GM18873 (cell line): Measurements from ENCODE around the gene MAMSTR.
"Not testable (repeated sequence)": the region's sequence is repeated elsewhere in the genome, so short reads cannot be mapped to it uniquely, and the experiment has no call there.

Source experiments
- ATAC-seq: cut with Tn5 transposase; IDR thresholded peaks from one replicate; pipeline ENCODE4 v1.9.1; 2021; ENCODE audit warnings: mild to moderate bottlenecking, moderate library complexity, moderate number of reproducible peaks; ENCODE audit not compliant: unreplicated experiment, low FRiP score

Gene MAMSTR

DNA sequence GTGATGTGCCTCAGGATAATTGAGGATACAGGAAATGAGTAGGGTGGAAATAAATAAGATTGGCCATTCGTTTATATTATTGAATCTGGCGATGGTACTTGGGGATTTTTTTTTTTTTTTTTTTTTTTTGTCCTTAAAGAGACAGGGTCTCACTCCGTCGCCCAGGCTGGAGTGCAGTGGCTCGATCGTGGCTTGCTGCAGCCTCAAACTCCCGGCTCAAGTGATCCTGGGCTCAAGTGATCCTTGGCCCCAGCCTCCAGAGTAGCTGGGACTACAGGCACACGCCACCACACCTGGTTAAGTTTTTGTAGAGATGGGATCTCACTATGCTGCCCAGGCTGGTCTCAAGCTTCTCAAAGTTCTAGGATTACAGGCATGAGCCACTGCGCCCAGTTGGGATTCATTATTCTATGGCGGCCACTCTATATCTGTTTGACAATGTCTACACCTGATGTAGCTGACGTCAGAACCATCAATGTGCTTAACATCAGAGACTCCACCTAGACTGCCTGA, 2.7 kb upstream of the MAMSTR start:
- no peak for ATAC-seq

- ATAC-seq = peak; percentile 70
Measured at GRCh38 chr19:48720613-48721296, 1.2 kb upstream of the MAMSTR start.

DNA sequence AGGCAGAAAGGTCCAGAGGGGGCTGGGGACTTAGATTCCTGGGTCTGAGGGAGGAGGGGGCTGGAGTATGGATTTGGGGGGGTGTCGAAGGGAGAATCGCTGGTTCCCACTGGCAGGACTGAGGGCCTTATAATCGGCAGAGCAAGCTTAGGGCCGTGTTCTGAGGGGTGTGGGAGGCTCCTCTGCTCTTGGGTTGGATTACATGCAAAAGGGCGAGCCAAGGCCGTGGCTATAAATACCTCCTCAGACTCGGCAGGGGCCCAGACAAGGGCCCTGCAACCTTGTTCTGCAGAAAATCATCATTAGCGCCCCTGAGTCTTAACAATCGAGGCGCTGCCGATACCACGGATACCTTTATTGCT, 707 bp upstream of the MAMSTR start:
- no peak for ATAC-seq

DNA sequence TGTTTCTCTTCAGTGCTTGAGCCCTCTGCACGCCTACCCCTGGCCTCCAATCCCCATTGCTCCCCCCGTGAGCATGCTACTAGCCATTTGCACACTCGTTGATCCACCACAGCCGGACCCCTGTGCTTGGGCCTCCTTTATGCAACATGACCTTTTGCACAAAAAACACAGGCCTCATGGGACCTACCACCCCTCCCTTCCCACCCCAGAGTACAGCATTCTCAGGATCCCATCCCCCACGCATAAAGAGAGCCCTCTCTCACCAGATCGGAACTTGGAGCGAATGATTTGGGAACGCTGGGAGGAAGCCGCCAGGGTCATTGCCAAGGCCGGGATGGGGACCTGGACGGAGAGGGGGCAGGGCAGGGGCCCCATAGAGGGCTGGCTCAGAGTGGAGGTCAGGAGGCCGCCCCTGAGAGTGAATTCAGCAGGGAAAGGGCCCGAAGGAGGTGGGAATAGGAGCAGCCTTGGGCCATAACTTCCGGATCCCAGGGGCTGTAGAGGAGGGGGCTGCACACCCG, 754 bp downstream of the MAMSTR start:
- no peak for ATAC-seq

DNA sequence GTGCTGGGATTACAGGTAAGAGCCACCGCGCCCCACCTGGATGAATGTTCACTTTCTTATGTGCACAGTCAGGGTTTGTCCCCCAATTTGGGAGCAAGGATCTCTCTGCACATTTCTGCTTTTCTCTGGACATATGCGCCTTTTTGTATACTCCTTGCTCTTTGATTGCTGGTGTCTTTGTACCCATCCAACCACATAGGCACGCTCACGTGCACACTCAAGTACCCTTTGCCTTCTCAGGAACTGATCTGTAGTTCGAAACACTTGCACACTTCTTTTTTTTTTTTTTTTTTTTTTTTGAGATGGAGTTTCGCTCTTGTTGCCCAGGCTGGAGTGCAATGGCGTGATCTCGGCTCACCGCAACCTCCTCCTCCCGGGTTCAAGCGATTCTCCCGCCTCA, 1.4 kb downstream of the MAMSTR start:
- ATAC-seq = not testable (repeated sequence)

- no peak for ATAC-seq
Measured at GRCh38 chr19:48716562-48717291, 2.8 kb downstream of the MAMSTR start.

GRCh38 chr19:48715681-48716171, 3.8 kb downstream of the MAMSTR start:
- no peak for ATAC-seq

DNA sequence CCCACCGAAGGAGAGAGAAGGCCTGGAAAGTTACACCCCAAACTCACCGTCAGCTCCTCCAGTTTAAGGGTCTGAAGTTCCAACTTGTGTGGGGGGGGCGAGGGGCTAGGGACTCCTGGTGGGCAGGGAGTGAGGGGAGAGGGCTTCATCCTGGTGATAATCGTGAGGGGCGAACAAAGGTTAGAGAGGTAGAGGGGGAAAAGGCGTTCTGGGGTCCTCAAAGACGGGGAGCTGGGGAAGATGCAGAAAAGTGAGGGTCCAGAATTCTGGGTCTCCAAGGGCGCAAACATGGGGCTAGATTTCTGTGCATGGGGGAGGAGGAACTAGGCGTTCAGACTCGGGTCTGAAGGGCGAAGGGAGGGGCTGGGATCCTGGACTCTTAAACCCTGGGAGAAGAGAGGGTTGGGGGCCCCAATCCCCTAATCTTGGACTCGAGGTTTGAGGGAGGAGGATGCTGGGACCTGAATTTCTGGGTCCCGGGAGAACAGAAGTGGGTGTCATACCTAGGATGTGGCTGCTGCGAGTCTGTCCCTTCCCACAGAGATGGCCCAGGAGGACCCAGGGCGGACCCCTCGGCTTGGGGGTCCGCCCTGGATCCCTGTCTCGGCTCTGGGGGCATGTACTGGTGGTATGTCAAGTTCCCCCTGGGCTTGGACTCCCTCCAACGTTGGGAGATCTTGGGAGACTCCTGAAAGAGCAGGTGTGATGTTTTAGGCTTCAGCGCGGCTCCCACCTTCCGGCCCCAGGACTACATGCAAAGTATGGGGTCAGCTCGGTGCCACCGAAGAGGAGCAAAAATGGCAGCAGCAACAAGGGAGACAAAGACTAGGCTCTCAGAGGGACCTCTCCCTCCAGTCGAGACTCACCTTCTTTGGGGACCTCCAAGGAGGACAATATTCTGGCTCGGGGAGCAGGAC, 4.5 kb downstream of the MAMSTR start:
- ATAC-seq = no peak

DNA sequence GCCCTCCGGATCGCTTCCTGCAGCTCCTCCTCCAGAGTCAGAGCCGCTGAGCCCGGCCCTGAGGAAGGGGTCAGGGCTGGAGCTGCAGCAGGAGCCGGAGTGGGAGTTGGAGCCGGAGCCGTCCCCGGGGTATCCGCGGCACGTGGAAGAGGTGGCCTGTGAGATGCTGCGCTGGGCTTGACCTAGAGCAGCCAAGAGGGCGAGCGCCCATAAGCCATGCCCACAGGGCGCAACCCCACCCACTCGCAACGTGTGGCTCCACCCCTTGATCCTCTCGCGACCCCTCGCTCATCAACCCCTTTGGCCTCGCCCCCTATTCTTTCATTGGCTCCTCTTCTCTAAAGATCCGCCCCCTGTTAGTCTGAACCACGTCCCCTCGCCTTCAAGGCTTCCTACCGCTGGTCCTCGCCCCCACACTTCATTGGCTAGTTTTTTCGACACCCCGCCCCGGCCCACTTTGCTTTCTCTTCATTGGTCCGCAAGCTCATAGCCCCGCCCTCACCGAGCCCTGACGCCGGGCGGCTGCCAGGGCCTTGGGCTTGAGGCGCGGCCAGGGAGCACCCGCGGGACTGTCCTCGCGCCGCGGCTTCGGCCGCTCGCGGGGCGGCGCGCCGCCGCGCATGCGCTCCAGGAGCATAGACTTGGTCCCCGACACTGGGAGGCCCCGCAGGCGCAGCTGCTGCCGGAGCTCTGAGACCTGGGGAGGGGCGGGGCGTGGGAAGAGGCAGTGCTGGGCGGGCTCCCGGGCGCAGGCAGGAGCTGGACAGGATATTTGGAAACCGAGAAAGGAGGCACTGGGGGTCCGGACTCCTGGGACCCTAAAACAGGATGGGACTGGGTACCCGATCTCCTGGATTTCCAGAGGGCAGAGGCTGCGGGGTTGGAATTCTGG, 5.4 kb downstream of the MAMSTR start:
- peak; percentile 81 for ATAC-seq

GRCh38 chr19:48713041-48713863, 6.3 kb downstream of the MAMSTR start:
- ATAC-seq = no peak

DNA sequence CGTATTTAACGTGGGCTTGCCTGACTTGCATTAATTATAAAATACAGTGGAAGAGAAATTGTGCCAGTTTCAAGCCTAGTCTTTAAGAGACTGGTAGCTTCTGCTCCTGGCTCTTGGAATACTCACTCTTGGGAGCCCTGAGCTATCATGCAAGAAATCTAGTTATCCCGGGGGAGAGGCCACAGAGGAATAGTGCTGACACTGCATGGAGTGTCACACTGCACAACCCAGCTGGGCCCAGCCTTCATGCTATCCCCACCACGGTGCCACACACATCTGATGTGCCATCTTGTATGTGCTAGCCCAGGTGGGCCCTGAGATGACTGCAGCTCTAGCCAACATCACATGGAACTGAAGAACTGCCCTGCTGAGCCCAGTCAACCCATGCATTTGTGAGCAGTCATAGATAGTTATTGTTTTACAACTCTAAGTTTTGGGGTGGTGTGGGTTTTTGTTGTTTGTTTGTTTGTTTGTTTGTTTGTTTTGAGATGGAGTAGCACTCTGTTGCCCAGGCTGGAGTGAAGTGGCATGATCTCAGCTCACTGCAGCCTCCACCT, 8.3 kb downstream of the MAMSTR start:
- ATAC-seq = no peak

GRCh38 chr19:48708471-48708870, 11.1 kb downstream of the MAMSTR start:
- ATAC-seq = no peak

GRCh38 chr19:48705431-48705830, 14.1 kb downstream of the MAMSTR start:
- no peak for ATAC-seq

GRCh38 chr19:48703316-48703715, 16.2 kb downstream of the MAMSTR start:
- no peak for ATAC-seq

DNA sequence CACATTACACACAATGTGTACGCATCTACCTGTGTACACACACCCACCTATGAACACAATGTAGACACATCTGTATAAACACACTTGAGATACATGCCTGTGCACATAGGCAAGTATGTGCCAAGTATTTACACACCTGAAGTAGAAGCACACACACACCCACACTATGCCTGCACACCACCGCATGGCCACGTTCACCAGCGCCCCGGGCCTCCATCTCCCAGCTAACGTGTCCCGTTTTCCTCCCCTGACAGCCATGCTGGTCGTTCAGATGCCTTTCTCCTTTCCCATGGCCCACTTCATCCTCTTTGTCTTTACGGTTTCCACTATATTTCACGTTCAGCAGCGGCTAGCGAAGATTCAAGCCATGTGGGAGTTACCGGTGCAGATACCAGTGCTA, 16.8 kb downstream of the MAMSTR start:
- no peak for ATAC-seq

GRCh38 chr19:48698046-48698445, 21.5 kb downstream of the MAMSTR start:
- no peak for ATAC-seq

GRCh38 chr19:48696353-48697010, 23.0 kb downstream of the MAMSTR start:
- no peak for ATAC-seq
